GM12891 (cell line): ENCODE data around the gene ANKRD55.

Source experiments
- POLR2A ChIP-seq: IDR thresholded peaks from 2 replicates; pipeline ENCODE4 v1.6.1; 2011; ENCODE audit warnings: low read depth, low read length, control low read depth
- POLR2AphosphoS5 ChIP-seq: IDR thresholded peaks from 2 replicates; pipeline ENCODE4 v1.6.1; 2011; ENCODE audit warnings: low read depth, low read length, control low read depth
- TAF1 ChIP-seq: IDR thresholded peaks from 2 replicates; pipeline ENCODE4 v1.6.1; 2011; ENCODE audit warnings: low read depth, low read length, control low read depth

DNA sequence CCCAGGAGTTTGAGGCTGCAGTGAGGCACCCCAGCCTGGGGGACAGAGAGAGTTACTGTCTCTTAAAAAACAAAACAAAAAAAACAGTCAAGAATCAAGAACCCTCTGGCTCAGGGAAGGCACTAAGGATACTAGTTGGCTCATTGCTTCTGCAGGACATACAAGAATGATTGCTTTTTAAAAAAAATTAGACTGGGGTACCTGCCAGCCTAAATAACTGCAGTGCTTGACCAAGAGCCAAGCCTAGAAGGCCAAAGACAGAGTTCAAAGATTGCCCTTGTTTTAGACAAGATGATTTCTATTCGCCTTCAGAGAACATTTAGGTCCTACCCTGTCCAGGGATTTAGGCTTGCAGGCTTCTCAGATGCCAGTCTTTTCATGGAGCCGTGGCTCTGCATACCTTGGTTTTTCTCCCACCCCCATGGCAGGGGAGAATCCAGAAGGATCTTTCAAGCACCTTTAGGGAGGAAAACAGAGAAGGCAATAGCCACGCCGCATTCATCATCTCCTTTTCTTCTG is 144.6 kb downstream of the ANKRD55 start:
- TF ChIP-seq POLR2A (no peak), POLR2AphosphoS5 (no peak), TAF1 (no peak)
